HepG2 (cell line): Measurements from ENCODE around the gene ACSBG1. TPM values are rescaled to one million over a fixed set of nuclear protein-coding genes. Genes with fewer than 3 reads are reported as not detected.

Experiments used
- ATAC-seq: fragments of 200-7000 bp; cut with Tn5 transposase; 3 replicates; pipeline ENCODE4 v1.9.1; 2020; ENCODE audit warnings: mild to moderate bottlenecking, moderate library complexity
- BruUV-seq: library from RNA; stranded (reverse); fragments of 400-500 nt; replicated peaks from 2 replicates; lab custom pipeline; 2021; lab: Mats Ljungman, UMichigan
- CTCF ChIA-PET: fragments of 300-600 bp; formaldehyde crosslinking; extraction: SDS; loops from one replicate; lab custom pipeline; 2021; ENCODE audit warnings: low total read pairs, inconsistent platforms, low intra/inter-chr PET ratio; lab: Yijun Ruan, JAX
- POLR2A ChIA-PET: fragments of 350-600 bp; sonication (Branson Sonifier 250); formaldehyde crosslinking; loops from one replicate; lab custom pipeline; 2020; ENCODE audit warnings: antibody characterized with exemption, inconsistent platforms; lab: Yijun Ruan, JAX
- DNase-seq: peaks from one replicate; pipeline ENCODE4 v3.0.0-alpha.2; 2015; ENCODE audit warnings: low spot score
- FAIRE-seq: peaks from 3 replicates; lab custom pipeline; 2011; peaks lifted over from hg19 to GRCh38; lab: Jason Lieb, UNC
- H2AFZ ChIP-seq: one replicate; pipeline ENCODE4 v1.6.1; 2011; ENCODE audit warnings: low read length, inconsistent platforms
- H3K27ac ChIP-seq: fragments of 300-600 bp; 3 replicates; pipeline ENCODE4 v1.8.0; 2011; ENCODE audit warnings: mixed run types, mild to moderate bottlenecking, mixed read lengths, low read length, inconsistent platforms; ENCODE audit not compliant: insufficient read depth; ENCODE audit errors: extremely low read length
- H3K27me3 ChIP-seq, 2 experiments: fragments of 200-600 bp in 1 of 2; 2 replicates in 1 of 2; 3 replicates in 1 of 2; pipeline versions ENCODE4 v1.6.0 to v1.8.0; 2011; ENCODE audit warnings: low read length in 2 of 2, mild to moderate bottlenecking in 2 of 2, moderate library complexity in 2 of 2, inconsistent platforms in 1 of 2; ENCODE audit not compliant: insufficient read depth in 2 of 2, control insufficient read depth in 1 of 2
- H3K36me3 ChIP-seq, 2 experiments: fragments of 200-600 bp in 1 of 2; replicated peaks in 1 of 2; 2 replicates in 1 of 2; 3 replicates in 1 of 2; pipeline versions ENCODE4 v1.5.1 to v1.8.0; 2011; ENCODE audit warnings: low read length in 2 of 2, inconsistent platforms in 1 of 2; ENCODE audit not compliant: insufficient read depth in 2 of 2, control insufficient read depth in 1 of 2
- H3K4me1 ChIP-seq: 2 replicates; pipeline ENCODE4 v1.5.1; 2012; ENCODE audit warnings: low read length, inconsistent platforms; ENCODE audit not compliant: insufficient read depth
- H3K4me2 ChIP-seq: 2 replicates; pipeline ENCODE4 v1.6.0; 2011; ENCODE audit warnings: low read depth, low read length, inconsistent platforms
- H3K4me3 ChIP-seq, 3 experiments: fragments of 200-600 bp in 1 of 3; sonication (generic), shearing (Covaris generic) in 1 of 3; replicated peaks in 1 of 3; 2 replicates each; pipeline ENCODE4 v1.5.1; 2011 to 2016; ENCODE audit warnings: low read length in 3 of 3, inconsistent platforms in 2 of 3, low read depth in 2 of 3, mild to moderate bottlenecking in 2 of 3, control low read depth in 1 of 3, mixed read lengths in 1 of 3; ENCODE audit not compliant: insufficient read depth in 1 of 3
- H3K79me2 ChIP-seq: one replicate; pipeline ENCODE4 v1.6.1; 2011; ENCODE audit warnings: low read length, inconsistent platforms; ENCODE audit not compliant: insufficient read depth
- H3K9ac ChIP-seq: 2 replicates; pipeline ENCODE4 v1.6.0; 2011; ENCODE audit warnings: mild to moderate bottlenecking, low read depth, low read length, inconsistent platforms; ENCODE audit not compliant: insufficient read depth
- H3K9me3 ChIP-seq: 2 replicates; pipeline ENCODE4 v1.5.1; 2012; ENCODE audit warnings: mild to moderate bottlenecking, low read length
- H4K20me1 ChIP-seq: 2 replicates; pipeline ENCODE4 v1.6.0; 2011; ENCODE audit warnings: inconsistent platforms, mild to moderate bottlenecking, low read length, moderate library complexity; ENCODE audit not compliant: insufficient read depth
- CEBPB ChIP-seq: IDR thresholded peaks from 2 replicates; pipeline ENCODE4 v1.6.1; 2011; ENCODE audit warnings: low read depth, low read length, improper control_type of control experiment, borderline replicate concordance
- NCOA1 ChIP-seq: sonication (generic); formaldehyde crosslinking; IDR thresholded peaks from 2 replicates; pipeline ENCODE4 v1.9.0; 2021; ENCODE audit warnings: missing genetic modification reagents
- PRDM15 ChIP-seq: sonication (generic); formaldehyde crosslinking; IDR thresholded peaks from 2 replicates; pipeline ENCODE4 v1.4.0; 2020; ENCODE audit warnings: missing genetic modification reagents
- SCMH1 ChIP-seq: sonication (generic); formaldehyde crosslinking; IDR thresholded peaks from 2 replicates; pipeline ENCODE4 v1.9.0; 2021; ENCODE audit warnings: missing genetic modification reagents, mild to moderate bottlenecking, borderline replicate concordance
- ZC3H13 ChIP-seq: sonication (generic); formaldehyde crosslinking; IDR thresholded peaks from 2 replicates; pipeline ENCODE4 v1.8.1; 2023; ENCODE audit warnings: mild to moderate bottlenecking, missing genetic modification reagents, moderate library complexity
- ZNF552 ChIP-seq: sonication (generic); formaldehyde crosslinking; IDR thresholded peaks from 2 replicates; pipeline ENCODE4 v1.9.0; 2022; ENCODE audit warnings: missing genetic modification reagents, mild to moderate bottlenecking, borderline replicate concordance
- ZSCAN5A ChIP-seq: sonication (generic); formaldehyde crosslinking; IDR thresholded peaks from 2 replicates; pipeline ENCODE4 v1.8.0; 2022; ENCODE audit warnings: mild to moderate bottlenecking, missing genetic modification reagents, borderline replicate concordance
- WGBS: methylation state at CpG from one replicate; pipeline ENCODE4 v1.1.6; 2017; ENCODE audit warnings: low lambda C conversion rate; 5-methylcytosine and 5-hydroxymethylcytosine counted together
- in situ Hi-C: cut with HindIII; loops from 2 replicates; pipeline ENCODE4 v1.10.0; 2017; ENCODE audit warnings: low pct_unique_long_range_greater_than_20kb; ENCODE audit not compliant: extremely low pct_ligation_motif_present
- intact Hi-C: fragments of 100-400 bp; cut with micrococcal nuclease; formaldehyde crosslinking; loops from one replicate; pipeline ENCODE4 v1.10.0; 2022; ENCODE audit not compliant: unreplicated experiment
- polyA plus RNA-seq, 8 experiments: library from polyadenylated mRNA; depleted of rRNA in 3 of 8; stranded (reverse) in 7 of 8; unstranded in 1 of 8; fragments of >200 nt; fragmentation: Illumina TruSeq in 4 of 8; extraction: Trizol in 4 of 8; gene quantifications; 2 replicates each; pipeline versions ENCODE4 v1.2.1 to v1.2.3, GENCODE V29; 2011 to 2016; ENCODE audit warnings: low read depth in 4 of 8, missing spikeins in 1 of 8, mixed read lengths in 1 of 8; ENCODE audit not compliant: insufficient read depth in 1 of 8
- total RNA-seq, 5 experiments: library from RNA; depleted of rRNA; stranded (reverse); fragments of >200 nt; fragmentation: Illumina TruSeq; extraction: Trizol; gene quantifications; 2 replicates each; pipeline ENCODE4 v1.2.3, GENCODE V29; 2016; ENCODE audit warnings: low read depth in 1 of 5

Gene ACSBG1
- total and polyA plus RNA-seq, 2 of the 13 experiments (the other 11 are each of a cell fraction or from before 2014, with no cell fraction given): 0.35 to 0.81 TPM

- H3K9ac ChIP-seq: no peak overlapping the region
- H2AFZ ChIP-seq: no peak overlapping the region
- no peak overlapping the region for H3K4me3 ChIP-seq
- in situ Hi-C loops: no loop called here
- no peaks in the 10 kb centered on the region for H3K9me3 ChIP-seq
- DNase-seq (no peak), ATAC-seq (no peak)
- no peak overlapping the region for H3K4me2 ChIP-seq
- POLR2A ChIA-PET: interaction anchor here (1.3 kb wide), 1 partner anchor 9 kb away, joined by 5 read pairs; the partner anchor contains the start of gene IDH3A
- no TSS peak for BruUV-seq
- H3K79me2 ChIP-seq: no peaks in the 10 kb centered on the region
- no peak overlapping the region for H3K27ac ChIP-seq
- H3K36me3 ChIP-seq: no peaks in the 10 kb centered on the region
- peaks cover 0 to 9% of the 10 kb centered on the region in 2 experiments; a peak in 1 of 5 replicates for H3K27me3 ChIP-seq
- 70% methylated on average over 5 of the region's 5 CpGs for WGBS
- no peaks in the 10 kb centered on the region for H4K20me1 ChIP-seq
- TF ChIP-seq CEBPB: peak; percentile 27; the same call in 1 of the 2 replicates
- TF ChIP-seq ZNF552 (CRISPR knock-in tag): no peak
- TF ChIP-seq, all 625 proteins: peak for 1
- CTCF ChIA-PET: no interaction called here
- intact Hi-C loops: no loop called here
- peaks cover 29% of the 10 kb centered on the region for H3K4me1 ChIP-seq
- no peak for FAIRE-seq
Measured at GRCh38 chr15:78139578-78139977, 94.8 kb downstream of the ACSBG1 start.

- no peak for ATAC-seq
- no peaks in the 10 kb centered on the region for H3K79me2 ChIP-seq
- no peak for DNase-seq
- no peaks in the 10 kb centered on the region for H3K36me3 ChIP-seq
- in situ Hi-C loops: no loop called here
- ChIA-PET CTCF (no interaction called here), POLR2A (no interaction called here)
- peaks cover 31% of the 10 kb centered on the region for H3K4me1 ChIP-seq
- H4K20me1 ChIP-seq: no peaks in the 10 kb centered on the region
- no peak for FAIRE-seq
- 84% methylated on average over 2 of the region's 2 CpGs for WGBS
- H2AFZ ChIP-seq: no peak overlapping the region
- no peak overlapping the region for H3K4me2 ChIP-seq
- H3K9me3 ChIP-seq: no peaks in the 10 kb centered on the region
- no peak overlapping the region for H3K4me3 ChIP-seq
- H3K9ac ChIP-seq: no peak overlapping the region
- no TSS peak for BruUV-seq
- H3K27ac ChIP-seq: no peak overlapping the region
- intact Hi-C loops: no loop called here
- peaks cover 1 to 20% of the 10 kb centered on the region in 2 experiments; a peak in 2 of 5 replicates for H3K27me3 ChIP-seq
- TF ChIP-seq NCOA1 (CRISPR knock-in tag) (no peak), SCMH1 (CRISPR knock-in tag) (no peak), ZC3H13 (CRISPR knock-in tag) (no peak), PRDM15 (no peak), ZSCAN5A (CRISPR knock-in tag) (no peak)
Measured at GRCh38 chr15:78133801-78134200, 100.6 kb downstream of the ACSBG1 start.
